ENCODE results near the gene KRT81. TPM values are rescaled to one million over a fixed set of nuclear protein-coding genes. Genes with fewer than 3 reads are reported as not detected.
"Not testable (repeated sequence)": the region's sequence is repeated elsewhere in the genome, so short reads cannot be mapped to it uniquely, and the experiment has no call there.

Gene KRT81
- total RNA-seq, 2 experiments from 2014 or later: not detected

- DNase-seq; CTCF ChIA-PET; POLR2A ChIA-PET; H3K4me3 Mint-ChIP-seq; H3K36me3 Mint-ChIP-seq (ENCODE audit: low read depth); H3K27ac Mint-ChIP-seq; H3K9me3 Mint-ChIP-seq: not testable (repeated sequence)
- Mint-ChIP-seq H3K27me3 (peaks cover 40% of the 10 kb centered on the region), H3K4me1 (peaks cover 15% of the 10 kb centered on the region)
These were observed 11.0 kb upstream of the KRT81 start for GRCh38 chr12:52302242-52302914.

- H3K27me3 Mint-ChIP-seq: peaks cover 39% of the 10 kb centered on the region
- POLR2A ChIA-PET, CTCF ChIA-PET: not testable (repeated sequence)
These were observed 10.4 kb upstream of the KRT81 start for GRCh38 chr12:52301721-52302120.

GRCh38 chr12:52300796-52301691 is 9.7 kb upstream of the KRT81 start:
- H3K9me3 Mint-ChIP-seq: no peaks in the 10 kb centered on the region
- CTCF ChIA-PET: no interaction called here
- no peak for DNase-seq
- peaks cover 34% of the 10 kb centered on the region for H3K27me3 Mint-ChIP-seq
- H3K27ac Mint-ChIP-seq: no peak overlapping the region
- H3K4me3 Mint-ChIP-seq: no peak overlapping the region
- POLR2A ChIA-PET: no interaction called here
- peaks cover 15% of the 10 kb centered on the region for H3K4me1 Mint-ChIP-seq
- no peaks in the 10 kb centered on the region for H3K36me3 Mint-ChIP-seq (ENCODE audit: low read depth)

More at GRCh38 chr12:52301721-52302120, 10.4 kb upstream of the KRT81 start:
- H3K27ac Mint-ChIP-seq; H3K9me3 Mint-ChIP-seq; DNase-seq; H3K36me3 Mint-ChIP-seq (ENCODE audit: low read depth); H3K4me3 Mint-ChIP-seq: not testable (repeated sequence)
- peaks cover 15% of the 10 kb centered on the region for H3K4me1 Mint-ChIP-seq

GRCh38 chr12:52298677-52299190 is 7.4 kb upstream of the KRT81 start:
- POLR2A ChIA-PET: no interaction called here
- CTCF ChIA-PET: interaction anchor here (1.4 kb wide), 1 partner anchor 12 kb away, joined by 3 read pairs; no protein-coding TSS in a partner anchor
- Mint-ChIP-seq H3K27me3 (peaks cover 48% of the 10 kb centered on the region), H3K27ac (no peak overlapping the region), H3K4me3 (no peak overlapping the region), H3K4me1 (peaks cover 7% of the 10 kb centered on the region), H3K36me3 (ENCODE audit: low read depth) (no peaks in the 10 kb centered on the region), H3K9me3 (no peaks in the 10 kb centered on the region)
- DNase-seq: no peak

GRCh38 chr12:52296572-52297215 is 5.4 kb upstream of the KRT81 start:
- Mint-ChIP-seq H3K9me3 (no peaks in the 10 kb centered on the region), H3K36me3 (ENCODE audit: low read depth) (no peaks in the 10 kb centered on the region), H3K27me3 (peaks cover 63% of the 10 kb centered on the region), H3K4me1 (peaks cover 7% of the 10 kb centered on the region), H3K27ac (no peak overlapping the region), H3K4me3 (no peak overlapping the region)
- ChIA-PET POLR2A (no interaction called here), CTCF (interaction anchor here (1.1 to 1.6 kb wide), 2 partner anchors 17 to 19 kb away, joined by 4 to 5 read pairs; no protein-coding TSS in a partner anchor)
- DNase-seq: no peak

GRCh38 chr12:52295663-52296062 is 4.3 kb upstream of the KRT81 start:
- CTCF ChIA-PET: interaction anchor here (0.6 to 4.6 kb wide), 3 partner anchors 14 to 575 kb away, joined by 3 to 31 read pairs (median 4); no protein-coding TSS in a partner anchor
- Mint-ChIP-seq H3K9me3 (no peaks in the 10 kb centered on the region), H3K36me3 (ENCODE audit: low read depth) (no peaks in the 10 kb centered on the region), H3K27me3 (peaks cover 64% of the 10 kb centered on the region), H3K4me3 (no peak overlapping the region), H3K27ac (no peak overlapping the region), H3K4me1 (peaks cover 7% of the 10 kb centered on the region)
- no peak for DNase-seq
- POLR2A ChIA-PET: interaction anchor here (1.7 kb wide), 1 partner anchor 16 kb away, joined by 4 read pairs; no protein-coding TSS in a partner anchor

- H3K27me3 Mint-ChIP-seq: peaks cover 59% of the 10 kb centered on the region
- DNase-seq: no peak
- no peak overlapping the region for H3K4me3 Mint-ChIP-seq
- H3K9me3 Mint-ChIP-seq: no peaks in the 10 kb centered on the region
- H3K27ac Mint-ChIP-seq: no peak overlapping the region
- no peaks in the 10 kb centered on the region for H3K36me3 Mint-ChIP-seq (ENCODE audit: low read depth)
- ChIA-PET POLR2A (interaction anchor here (1.7 kb wide), 1 partner anchor 17 kb away, joined by 4 read pairs; no protein-coding TSS in a partner anchor), CTCF (interaction anchor here (0.7 to 4.6 kb wide), 3 partner anchors 16 to 576 kb away, joined by 3 to 31 read pairs (median 4); no protein-coding TSS in a partner anchor)
- peaks cover 7% of the 10 kb centered on the region for H3K4me1 Mint-ChIP-seq
These were observed 3.5 kb upstream of the KRT81 start for GRCh38 chr12:52294803-52295202.

GRCh38 chr12:52293926-52294325 is 2.6 kb upstream of the KRT81 start:
- H3K27ac Mint-ChIP-seq: no peak overlapping the region
- H3K36me3 Mint-ChIP-seq (ENCODE audit: low read depth): no peaks in the 10 kb centered on the region
- POLR2A ChIA-PET: interaction anchor here (1.7 kb wide), 1 partner anchor 18 kb away, joined by 4 read pairs; no protein-coding TSS in a partner anchor
- peaks cover 7% of the 10 kb centered on the region for H3K4me1 Mint-ChIP-seq
- H3K27me3 Mint-ChIP-seq: peaks cover 52% of the 10 kb centered on the region
- CTCF ChIA-PET: interaction anchor here (0.7 to 4.6 kb wide), 4 partner anchors 15 to 577 kb away, joined by 3 to 31 read pairs (median 4); no protein-coding TSS in a partner anchor
- DNase-seq: no peak
- H3K4me3 Mint-ChIP-seq: no peak overlapping the region
- no peaks in the 10 kb centered on the region for H3K9me3 Mint-ChIP-seq

- H3K9me3 Mint-ChIP-seq; H3K4me3 Mint-ChIP-seq; DNase-seq; H3K27ac Mint-ChIP-seq; H3K36me3 Mint-ChIP-seq (ENCODE audit: low read depth); CTCF ChIA-PET; POLR2A ChIA-PET: not testable (repeated sequence)
- H3K4me1 Mint-ChIP-seq: peaks cover 16% of the 10 kb centered on the region
- peaks cover 31% of the 10 kb centered on the region for H3K27me3 Mint-ChIP-seq
These were observed 725 bp downstream of the KRT81 start for GRCh38 chr12:52290483-52291134.

GRCh38 chr12:52287816-52288805 is 3.2 kb downstream of the KRT81 start:
- H3K9me3 Mint-ChIP-seq; H3K4me3 Mint-ChIP-seq; H3K27ac Mint-ChIP-seq; H3K36me3 Mint-ChIP-seq (ENCODE audit: low read depth); POLR2A ChIA-PET; DNase-seq: not testable (repeated sequence)
- peaks cover 11% of the 10 kb centered on the region for H3K4me1 Mint-ChIP-seq
- peaks cover 14% of the 10 kb centered on the region for H3K27me3 Mint-ChIP-seq
- CTCF ChIA-PET: interaction anchor here (1.1 kb wide), 1 partner anchor 9 kb away, joined by 4 read pairs; no protein-coding TSS in a partner anchor

- DNase-seq; POLR2A ChIA-PET; H3K9me3 Mint-ChIP-seq; H3K4me3 Mint-ChIP-seq; H3K36me3 Mint-ChIP-seq (ENCODE audit: low read depth); CTCF ChIA-PET; H3K27ac Mint-ChIP-seq: not testable (repeated sequence)
- peaks cover 11% of the 10 kb centered on the region for H3K4me1 Mint-ChIP-seq
- H3K27me3 Mint-ChIP-seq: peaks cover 13% of the 10 kb centered on the region
These were observed 4.2 kb downstream of the KRT81 start for GRCh38 chr12:52286857-52287785.
